Measurements from ENCODE around the gene POLD1.
"Not testable (repeated sequence)": the region's sequence is repeated elsewhere in the genome, so short reads cannot be mapped to it uniquely, and the experiment has no call there.

Gene POLD1

DNA sequence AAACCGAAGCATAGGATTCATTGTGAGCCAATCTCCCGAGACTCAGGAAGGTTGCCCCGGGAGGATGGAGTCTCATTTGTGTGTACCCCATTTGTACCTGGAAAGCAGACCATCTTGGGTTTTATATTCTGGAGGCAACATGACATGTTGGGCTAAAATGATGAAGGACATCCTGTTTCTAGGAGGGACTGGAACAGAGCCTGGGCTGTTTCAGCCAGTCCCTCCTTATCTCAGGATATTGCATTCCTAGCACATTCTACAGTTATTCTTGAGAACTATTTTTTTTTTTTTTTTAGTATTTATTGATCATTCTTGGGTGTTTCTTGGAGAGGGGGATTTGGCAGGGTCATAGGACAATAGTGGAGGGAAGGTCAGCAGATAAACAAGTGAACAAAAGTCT is 6.1 kb downstream of the POLD1 start:
- not testable (repeated sequence) for DNase-seq (ENCODE audit: low read depth in 1 of 2, low spot score in 1 of 2)

DNA sequence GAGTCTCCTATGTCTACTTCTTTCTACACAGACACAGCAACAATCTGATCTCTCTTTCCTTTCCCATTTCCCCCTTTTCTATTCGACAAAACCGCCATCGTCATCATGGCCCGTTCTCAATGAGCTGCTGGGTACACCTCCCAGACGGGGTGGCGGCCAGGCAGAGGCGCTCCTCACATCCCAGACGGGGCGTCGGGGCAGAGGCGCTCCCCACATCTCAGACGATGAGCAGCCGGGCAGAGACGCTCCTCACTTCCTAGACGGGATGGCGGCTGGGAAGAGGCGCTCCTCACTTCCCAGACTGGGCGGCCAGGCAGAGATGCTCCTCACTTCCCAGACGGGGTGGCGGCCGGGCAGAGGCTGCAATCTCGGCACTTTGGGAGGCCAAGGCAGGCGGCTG is 6.8 kb downstream of the POLD1 start:
- not testable (repeated sequence) for DNase-seq (ENCODE audit: low read depth in 1 of 2, low spot score in 1 of 2)

GRCh38 chr19:50392759-50393158 is 8.6 kb downstream of the POLD1 start:
- no peak for DNase-seq (ENCODE audit: low read depth in 1 of 2, low spot score in 1 of 2)

- DNase-seq (ENCODE audit: low read depth in 1 of 2, low spot score in 1 of 2) = no peak
Measured at GRCh38 chr19:50393589-50393988, 9.4 kb downstream of the POLD1 start.

DNA sequence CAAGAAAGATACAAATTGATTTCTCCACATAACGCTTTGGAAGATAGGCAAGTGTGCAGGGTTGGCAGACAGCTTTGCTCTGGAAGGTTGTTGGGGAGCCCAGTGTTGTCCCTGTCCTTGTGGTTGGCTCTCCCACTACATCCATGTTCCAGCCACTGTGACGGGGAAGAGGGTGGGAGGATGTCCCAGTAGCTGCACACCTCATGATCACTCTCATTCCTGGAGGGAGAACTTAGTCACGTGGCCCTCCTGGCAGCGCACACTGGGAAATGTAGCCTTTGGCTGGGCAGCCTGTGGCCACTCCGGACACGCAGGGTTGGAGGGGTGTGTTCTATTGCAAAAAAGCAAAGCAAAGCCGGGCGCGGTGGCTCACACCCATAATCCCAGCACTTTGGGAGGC is 9.9 kb downstream of the POLD1 start:
- no peak for DNase-seq (ENCODE audit: low read depth in 1 of 2, low spot score in 1 of 2)

DNA sequence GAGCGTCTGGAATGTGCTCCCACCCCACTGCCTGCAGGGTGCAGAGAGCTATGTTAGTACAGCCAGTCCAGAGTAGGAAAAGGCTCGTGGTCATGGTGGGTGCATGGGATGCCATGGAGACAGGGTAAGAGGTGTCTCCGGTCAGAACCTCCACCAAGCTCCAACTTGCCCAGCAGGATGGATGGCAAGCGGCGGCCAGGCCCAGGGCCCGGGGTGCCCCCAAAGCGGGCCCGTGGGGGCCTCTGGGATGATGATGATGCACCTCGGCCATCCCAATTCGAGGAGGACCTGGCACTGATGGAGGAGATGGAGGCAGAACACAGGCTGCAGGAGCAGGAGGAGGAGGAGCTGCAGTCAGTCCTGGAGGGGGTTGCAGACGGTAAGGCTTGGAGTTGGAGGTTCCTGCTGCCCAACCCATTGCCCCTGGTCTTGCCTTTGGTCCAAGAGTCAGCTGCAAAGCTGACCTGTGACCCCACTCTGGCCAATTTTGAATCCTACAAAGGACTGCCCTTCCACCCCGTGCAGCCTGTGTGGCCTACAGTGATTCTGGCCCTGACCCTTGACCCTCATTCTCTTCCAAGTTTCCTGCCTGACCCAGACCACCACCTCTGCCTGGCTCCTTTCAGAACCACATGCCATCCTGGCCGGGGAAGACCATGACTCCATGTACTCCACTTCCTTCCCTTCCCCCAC is 14.7 kb downstream of the POLD1 start:
- DNase-seq (ENCODE audit: low read depth in 1 of 2, low spot score in 1 of 2) = no peak

- DNase-seq (ENCODE audit: low read depth in 1 of 2, low spot score in 1 of 2) = no peak
Measured at GRCh38 chr19:50399368-50399745, 15.2 kb downstream of the POLD1 start.

DNA sequence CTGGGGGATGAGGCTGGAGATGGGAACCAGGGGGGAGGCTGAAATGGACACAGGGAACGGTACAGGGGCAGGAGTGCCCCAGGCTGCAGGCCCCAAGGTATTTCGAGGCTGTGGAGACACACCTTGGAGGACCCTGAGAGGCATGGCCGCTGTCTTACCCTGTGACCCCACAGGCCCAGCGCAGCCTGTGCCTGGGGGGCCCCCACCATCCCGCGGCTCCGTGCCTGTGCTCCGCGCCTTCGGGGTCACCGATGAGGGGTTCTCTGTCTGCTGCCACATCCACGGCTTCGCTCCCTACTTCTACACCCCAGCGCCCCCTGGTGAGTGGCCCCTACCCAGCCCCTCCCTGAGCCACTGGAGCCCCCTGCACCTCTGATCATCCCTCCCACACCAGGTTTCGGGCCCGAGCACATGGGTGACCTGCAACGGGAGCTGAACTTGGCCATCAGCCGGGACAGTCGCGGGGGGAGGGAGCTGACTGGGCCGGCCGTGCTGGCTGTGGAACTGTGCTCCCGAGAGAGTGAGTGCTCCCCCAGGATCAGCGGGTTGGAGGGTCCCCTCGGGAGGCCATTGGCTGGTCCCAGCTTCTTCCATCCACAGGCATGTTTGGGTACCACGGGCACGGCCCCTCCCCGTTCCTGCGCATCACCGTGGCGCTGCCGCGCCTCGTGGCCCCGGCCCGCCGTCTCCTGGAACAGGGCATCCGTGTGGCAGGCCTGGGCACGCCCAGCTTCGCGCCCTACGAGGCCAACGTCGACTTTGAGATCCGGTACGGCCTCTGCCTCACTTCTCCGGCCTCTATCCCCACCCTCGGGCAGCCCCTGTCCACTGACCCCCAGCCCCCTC is 17.7 kb downstream of the POLD1 start:
- no peak for DNase-seq (ENCODE audit: low read depth in 1 of 2, low spot score in 1 of 2)

- DNase-seq (ENCODE audit: low read depth in 1 of 2, low spot score in 1 of 2) = no peak
Measured at GRCh38 chr19:50402544-50403301, 18.6 kb downstream of the POLD1 start.

DNA sequence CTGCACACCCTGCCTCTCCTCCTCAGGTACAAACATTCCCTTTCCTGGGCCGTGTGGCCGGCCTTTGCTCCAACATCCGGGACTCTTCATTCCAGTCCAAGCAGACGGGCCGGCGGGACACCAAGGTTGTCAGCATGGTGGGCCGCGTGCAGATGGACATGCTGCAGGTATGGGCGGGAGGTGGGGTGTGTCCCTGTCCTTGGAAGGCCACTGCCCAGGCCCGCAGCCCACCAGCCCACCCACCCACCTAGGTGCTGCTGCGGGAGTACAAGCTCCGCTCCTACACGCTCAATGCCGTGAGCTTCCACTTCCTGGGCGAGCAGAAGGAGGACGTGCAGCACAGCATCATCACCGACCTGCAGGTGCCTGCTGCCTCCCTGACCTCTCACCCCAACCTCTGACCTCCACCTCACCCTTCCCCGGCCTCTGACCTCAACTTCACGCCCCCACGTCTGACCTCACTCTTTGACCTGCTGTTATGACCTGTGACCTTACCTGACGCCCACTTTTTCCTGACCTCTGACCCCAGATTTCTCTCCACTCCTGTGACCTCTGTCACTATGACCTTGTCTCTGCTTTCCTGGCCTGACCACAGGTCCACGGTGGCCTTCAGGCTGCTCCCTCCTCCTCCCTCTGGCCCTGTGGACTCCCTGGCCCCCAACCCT is 22.1 kb downstream of the POLD1 start:
- no peak for DNase-seq (ENCODE audit: low read depth in 1 of 2, low spot score in 1 of 2)

DNA sequence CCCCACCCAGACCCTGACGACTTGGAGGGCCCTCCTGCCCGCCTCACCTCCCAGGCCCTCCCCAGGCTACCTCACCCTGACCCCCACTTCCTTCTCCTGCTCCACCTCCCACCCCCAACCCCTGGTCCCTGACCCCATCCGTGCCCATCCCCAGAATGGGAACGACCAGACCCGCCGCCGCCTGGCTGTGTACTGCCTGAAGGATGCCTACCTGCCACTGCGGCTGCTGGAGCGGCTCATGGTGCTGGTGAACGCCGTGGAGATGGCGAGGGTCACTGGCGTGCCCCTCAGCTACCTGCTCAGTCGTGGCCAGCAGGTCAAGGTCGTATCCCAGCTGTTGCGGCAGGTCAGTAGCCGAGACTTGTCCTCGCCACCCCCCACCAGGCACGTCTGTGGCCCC is 22.7 kb downstream of the POLD1 start:
- DNase-seq (ENCODE audit: low read depth in 1 of 2, low spot score in 1 of 2) = no peak

GRCh38 chr19:50409347-50409746 is 25.2 kb downstream of the POLD1 start:
- no peak for DNase-seq (ENCODE audit: low read depth in 1 of 2, low spot score in 1 of 2)

GRCh38 chr19:50410109-50410508 is 26.0 kb downstream of the POLD1 start:
- DNase-seq (ENCODE audit: low read depth in 1 of 2, low spot score in 1 of 2) = no peak

- DNase-seq (ENCODE audit: low read depth in 1 of 2, low spot score in 1 of 2) = no peak
Measured at GRCh38 chr19:50412419-50412818, 28.3 kb downstream of the POLD1 start.

- no peak for DNase-seq (ENCODE audit: low read depth in 1 of 2, low spot score in 1 of 2)
Measured at GRCh38 chr19:50413096-50413495, 28.9 kb downstream of the POLD1 start.

GRCh38 chr19:50413531-50413930 is 29.4 kb downstream of the POLD1 start:
- no peak for DNase-seq (ENCODE audit: low read depth in 1 of 2, low spot score in 1 of 2)

DNA sequence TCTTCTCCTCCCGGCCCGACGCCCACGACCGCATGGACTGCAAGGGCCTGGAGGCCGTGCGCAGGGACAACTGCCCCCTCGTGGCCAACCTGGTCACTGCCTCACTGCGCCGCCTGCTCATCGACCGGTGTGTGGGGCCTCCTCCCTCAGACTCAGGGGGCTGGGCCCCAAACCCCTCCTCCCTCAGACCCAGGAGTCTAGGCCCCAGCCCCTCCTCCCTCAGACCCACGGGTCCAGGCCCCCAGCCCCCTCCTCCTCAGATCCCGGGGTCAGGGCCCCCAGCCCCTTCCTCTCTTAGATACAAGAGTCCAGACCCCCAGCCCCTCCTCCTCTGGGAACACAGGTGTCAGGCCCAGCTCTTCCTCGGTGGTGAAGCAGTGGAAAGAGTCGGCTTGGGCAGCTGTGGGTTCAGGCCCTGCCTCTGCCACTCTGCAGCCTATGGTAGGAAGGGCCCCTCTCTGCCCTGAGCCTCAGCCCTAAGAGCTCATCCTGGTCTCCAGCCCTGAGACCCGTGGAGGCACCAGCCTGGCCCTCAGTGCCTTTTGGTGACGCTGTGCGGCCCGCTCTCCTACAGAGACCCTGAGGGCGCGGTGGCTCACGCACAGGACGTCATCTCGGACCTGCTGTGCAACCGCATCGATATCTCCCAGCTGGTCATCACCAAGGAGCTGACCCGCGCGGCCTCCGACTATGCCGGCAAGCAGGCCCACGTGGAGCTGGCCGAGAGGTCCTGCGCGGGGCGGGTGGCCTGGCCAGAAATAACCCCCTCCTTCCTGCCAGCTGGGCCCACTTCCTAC is 30.9 kb downstream of the POLD1 start:
- peak; percentile 48 to 69 for DNase-seq (ENCODE audit: low read depth in 1 of 2, low spot score in 1 of 2)

DNA sequence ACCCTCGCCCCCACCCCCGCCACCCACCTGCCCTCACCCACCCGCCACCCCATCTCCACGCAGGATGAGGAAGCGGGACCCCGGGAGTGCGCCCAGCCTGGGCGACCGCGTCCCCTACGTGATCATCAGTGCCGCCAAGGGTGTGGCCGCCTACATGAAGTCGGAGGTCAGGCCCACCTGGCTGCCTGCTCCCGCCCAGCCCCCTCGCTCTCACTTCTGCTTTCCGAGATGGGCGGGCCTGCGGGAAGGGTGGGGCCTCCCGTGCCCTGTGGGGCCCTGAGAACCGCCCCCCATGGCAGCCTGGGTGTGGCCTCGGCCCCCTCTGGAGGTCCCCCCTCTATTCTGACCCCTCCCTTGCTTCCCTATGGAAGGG is 31.5 kb downstream of the POLD1 start:
- DNase-seq (ENCODE audit: low read depth in 1 of 2, low spot score in 1 of 2) = no peak

DNA sequence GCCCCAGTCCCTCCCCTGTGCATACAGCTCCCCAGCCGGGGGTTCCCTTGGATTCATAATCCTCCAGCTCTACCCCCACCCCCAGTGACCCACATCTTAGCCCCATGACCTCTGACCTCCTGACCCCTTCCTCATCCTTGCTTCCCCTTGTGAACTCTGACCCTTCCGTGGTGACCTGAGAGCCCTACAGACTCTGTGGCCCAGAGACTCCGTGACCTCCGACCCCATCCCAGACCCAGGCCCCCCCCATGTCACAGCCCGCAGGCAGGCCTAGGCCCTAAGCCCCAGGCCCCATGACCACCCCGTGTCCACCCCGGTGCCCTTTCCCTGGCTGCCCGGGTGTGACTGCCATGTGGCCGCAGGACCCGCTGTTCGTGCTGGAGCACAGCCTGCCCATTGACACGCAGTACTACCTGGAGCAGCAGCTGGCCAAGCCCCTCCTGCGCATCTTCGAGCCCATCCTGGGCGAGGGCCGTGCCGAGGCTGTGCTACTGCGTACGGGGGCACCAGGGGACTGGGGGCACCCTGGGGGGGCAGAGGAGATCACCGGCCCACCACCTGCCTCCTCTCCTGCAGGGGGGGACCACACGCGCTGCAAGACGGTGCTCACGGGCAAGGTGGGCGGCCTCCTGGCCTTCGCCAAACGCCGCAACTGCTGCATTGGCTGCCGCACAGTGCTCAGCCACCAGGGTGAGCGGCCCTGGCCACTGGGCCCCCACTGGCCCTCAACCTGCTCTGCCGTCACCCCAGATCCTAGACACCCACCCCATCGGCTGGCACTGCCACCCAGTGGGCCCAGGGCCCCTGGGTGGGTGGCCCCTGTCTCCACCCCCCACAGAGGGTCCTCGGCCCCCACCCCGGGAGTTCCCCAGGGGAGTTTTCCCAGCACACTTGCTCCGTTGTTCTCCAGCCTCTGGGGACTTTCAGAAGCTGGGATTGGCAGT is 32.2 kb downstream of the POLD1 start:
- no peak for DNase-seq (ENCODE audit: low read depth in 1 of 2, low spot score in 1 of 2)

Measured in stimulated activated CD4-positive, alpha-beta T cell treated with anti-CD3 and anti-CD28 coated beads, Interleukin-15, amount 100 ng/mL, for 1 hour (primary cell).